HepG2 (cell line): ENCODE measurements around the gene IGF2. TPM values are rescaled to one million over a fixed set of nuclear protein-coding genes. Genes with fewer than 3 reads are reported as not detected.

Experiments
- KDM1A ChIP-seq: IDR thresholded peaks from 2 replicates; pipeline ENCODE4 v1.6.1; 2016; ENCODE audit warnings: missing compliant biosample characterization
- MBNL3 ChIP-seq: fragments of 250-450 bp; sonication (Bioruptor Pico); conservative IDR thresholded peaks from 2 replicates; pipeline ENCODE4 v1.8.0; 2022; ENCODE audit warnings: mild to moderate bottlenecking, inconsistent platforms
- NFYB ChIP-seq: sonication (generic); formaldehyde crosslinking; IDR thresholded peaks from 2 replicates; pipeline ENCODE4 v1.4.0; 2020; ENCODE audit warnings: missing genetic modification reagents
- RCOR2 ChIP-seq: IDR thresholded peaks from 2 replicates; pipeline ENCODE4 v1.6.1; 2016; ENCODE audit warnings: missing biosample characterization, missing genetic modification reagents
- SRSF9 ChIP-seq: fragments of 200-400 bp; formaldehyde crosslinking; IDR thresholded peaks from 2 replicates; pipeline ENCODE4 v1.6.1; 2018; ENCODE audit warnings: borderline replicate concordance, mild to moderate bottlenecking, low read depth, low read length; ENCODE audit not compliant: insufficient read depth, poor library complexity, severe bottlenecking
- TGIF2 ChIP-seq: IDR thresholded peaks from 2 replicates; pipeline ENCODE4 v1.6.1; 2016; ENCODE audit warnings: control low read depth, missing compliant biosample characterization
- ZFP90 ChIP-seq: sonication (generic); formaldehyde crosslinking; IDR thresholded peaks from 2 replicates; pipeline ENCODE4 v1.8.0; 2022; ENCODE audit warnings: missing genetic modification reagents, mild to moderate bottlenecking, inconsistent platforms, borderline replicate concordance
- polyA plus RNA-seq, 8 experiments: library from polyadenylated mRNA; depleted of rRNA in 3 of 8; stranded (reverse) in 7 of 8; unstranded in 1 of 8; fragments of >200 nt; fragmentation: Illumina TruSeq in 4 of 8; extraction: Trizol in 4 of 8; gene quantifications; 2 replicates each; pipeline versions ENCODE4 v1.2.1 to v1.2.3, GENCODE V29; 2011 to 2016; ENCODE audit warnings: low read depth in 4 of 8, missing spikeins in 1 of 8, mixed read lengths in 1 of 8; ENCODE audit not compliant: insufficient read depth in 1 of 8
- total RNA-seq, 5 experiments: library from RNA; depleted of rRNA; stranded (reverse); fragments of >200 nt; fragmentation: Illumina TruSeq; extraction: Trizol; gene quantifications; 2 replicates each; pipeline ENCODE4 v1.2.3, GENCODE V29; 2016; ENCODE audit warnings: low read depth in 1 of 5
- TF ChIP-seq, protein P1 (sequence below): sonication (generic); formaldehyde crosslinking; IDR thresholded peaks from 2 replicates; pipeline ENCODE4; 2020; ENCODE audit warnings: missing genetic modification reagents, mild to moderate bottlenecking, borderline replicate concordance
- TF ChIP-seq, protein P2 (sequence below): sonication (generic); formaldehyde crosslinking; IDR thresholded peaks from 2 replicates; pipeline ENCODE4 v1.4.0; 2020; ENCODE audit warnings: missing genetic modification reagents
- TF ChIP-seq, protein P3 (sequence below), 2 experiments: fragments of 450-650 bp in 1 of 2; sonication (generic) in 1 of 2; formaldehyde crosslinking; IDR thresholded peaks; 2 replicates each; pipeline versions ENCODE4 v1.5.0 to v1.8.0; 2020 to 2022; ENCODE audit warnings: mild to moderate bottlenecking in 1 of 2, missing genetic modification reagents in 1 of 2
- TF ChIP-seq, protein P4 (sequence below): IDR thresholded peaks from 2 replicates; pipeline ENCODE4 v1.6.1; 2016
- TF ChIP-seq, protein P5 (sequence below): sonication (generic); formaldehyde crosslinking; IDR thresholded peaks from 2 replicates; pipeline ENCODE4 v1.4.0; 2020; ENCODE audit warnings: low read depth, missing genetic modification reagents

IGF2 gene
- total and polyA plus RNA-seq, 2 of the 13 experiments (the other 11 are each of a cell fraction or from before 2014, with no cell fraction given) = 79.1 to 254 TPM

DNA sequence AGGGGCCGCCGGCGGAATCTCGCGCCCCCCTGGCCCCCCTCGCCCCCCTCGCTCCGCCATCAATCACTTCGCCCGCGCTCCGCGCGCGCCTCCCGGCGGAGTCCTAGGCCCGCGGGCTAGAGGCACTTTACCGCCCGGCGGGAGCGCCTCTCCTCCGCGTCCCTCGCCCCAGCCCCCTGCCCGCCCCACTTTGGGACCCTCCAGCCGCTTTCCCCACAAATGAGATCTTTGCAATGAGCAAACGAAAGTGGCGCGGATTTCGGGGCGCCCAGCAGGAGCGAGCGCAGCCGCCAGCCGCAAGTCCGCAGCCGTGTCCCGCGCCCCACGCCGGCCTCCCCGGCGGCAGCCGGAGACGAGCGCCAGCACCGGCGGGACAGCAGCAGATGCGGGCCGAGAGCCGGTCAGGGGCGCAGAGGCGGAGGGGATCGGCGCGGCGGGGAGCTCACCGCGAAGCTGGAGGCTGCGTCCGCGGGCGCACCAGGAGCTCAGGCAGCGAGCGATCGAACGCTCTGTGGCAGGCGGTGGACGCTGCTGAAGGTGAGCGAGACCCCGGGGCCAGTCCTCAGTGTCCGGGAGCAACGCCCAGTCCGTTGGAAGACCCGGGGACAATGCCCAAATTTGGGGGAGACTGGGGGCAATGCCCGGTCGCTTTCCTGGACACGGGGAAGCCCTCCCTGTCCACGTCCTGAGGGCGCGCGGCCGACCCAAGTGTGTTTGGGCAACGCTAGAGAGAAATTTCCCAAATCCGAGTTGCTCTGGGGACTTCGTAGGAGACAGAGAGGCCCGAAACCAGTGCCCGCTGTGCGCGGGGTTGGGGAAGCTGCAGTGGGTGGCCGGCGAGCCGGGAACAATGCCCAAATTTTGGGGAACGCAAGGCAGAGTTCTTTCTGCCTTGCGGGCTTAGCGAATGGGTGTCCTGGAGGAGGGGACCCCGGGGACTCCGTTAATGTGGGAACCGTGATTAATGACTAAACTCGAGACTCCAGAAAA lies 1.5 kb upstream of the IGF2 start (continued):
- TF ChIP-seq, protein P1, sequence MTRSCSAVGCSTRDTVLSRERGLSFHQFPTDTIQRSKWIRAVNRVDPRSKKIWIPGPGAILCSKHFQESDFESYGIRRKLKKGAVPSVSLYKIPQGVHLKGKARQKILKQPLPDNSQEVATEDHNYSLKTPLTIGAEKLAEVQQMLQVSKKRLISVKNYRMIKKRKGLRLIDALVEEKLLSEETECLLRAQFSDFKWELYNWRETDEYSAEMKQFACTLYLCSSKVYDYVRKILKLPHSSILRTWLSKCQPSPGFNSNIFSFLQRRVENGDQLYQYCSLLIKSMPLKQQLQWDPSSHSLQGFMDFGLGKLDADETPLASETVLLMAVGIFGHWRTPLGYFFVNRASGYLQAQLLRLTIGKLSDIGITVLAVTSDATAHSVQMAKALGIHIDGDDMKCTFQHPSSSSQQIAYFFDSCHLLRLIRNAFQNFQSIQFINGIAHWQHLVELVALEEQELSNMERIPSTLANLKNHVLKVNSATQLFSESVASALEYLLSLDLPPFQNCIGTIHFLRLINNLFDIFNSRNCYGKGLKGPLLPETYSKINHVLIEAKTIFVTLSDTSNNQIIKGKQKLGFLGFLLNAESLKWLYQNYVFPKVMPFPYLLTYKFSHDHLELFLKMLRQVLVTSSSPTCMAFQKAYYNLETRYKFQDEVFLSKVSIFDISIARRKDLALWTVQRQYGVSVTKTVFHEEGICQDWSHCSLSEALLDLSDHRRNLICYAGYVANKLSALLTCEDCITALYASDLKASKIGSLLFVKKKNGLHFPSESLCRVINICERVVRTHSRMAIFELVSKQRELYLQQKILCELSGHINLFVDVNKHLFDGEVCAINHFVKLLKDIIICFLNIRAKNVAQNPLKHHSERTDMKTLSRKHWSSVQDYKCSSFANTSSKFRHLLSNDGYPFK (CRISPR knock-in tag) = no peak
- TF ChIP-seq SRSF9 = no peak
- TF ChIP-seq KDM1A = no peak
- no peak for TF ChIP-seq ZFP90 (CRISPR knock-in tag)
- TF ChIP-seq RCOR2 (CRISPR knock-in tag) = no peak
- TF ChIP-seq, protein P2, sequence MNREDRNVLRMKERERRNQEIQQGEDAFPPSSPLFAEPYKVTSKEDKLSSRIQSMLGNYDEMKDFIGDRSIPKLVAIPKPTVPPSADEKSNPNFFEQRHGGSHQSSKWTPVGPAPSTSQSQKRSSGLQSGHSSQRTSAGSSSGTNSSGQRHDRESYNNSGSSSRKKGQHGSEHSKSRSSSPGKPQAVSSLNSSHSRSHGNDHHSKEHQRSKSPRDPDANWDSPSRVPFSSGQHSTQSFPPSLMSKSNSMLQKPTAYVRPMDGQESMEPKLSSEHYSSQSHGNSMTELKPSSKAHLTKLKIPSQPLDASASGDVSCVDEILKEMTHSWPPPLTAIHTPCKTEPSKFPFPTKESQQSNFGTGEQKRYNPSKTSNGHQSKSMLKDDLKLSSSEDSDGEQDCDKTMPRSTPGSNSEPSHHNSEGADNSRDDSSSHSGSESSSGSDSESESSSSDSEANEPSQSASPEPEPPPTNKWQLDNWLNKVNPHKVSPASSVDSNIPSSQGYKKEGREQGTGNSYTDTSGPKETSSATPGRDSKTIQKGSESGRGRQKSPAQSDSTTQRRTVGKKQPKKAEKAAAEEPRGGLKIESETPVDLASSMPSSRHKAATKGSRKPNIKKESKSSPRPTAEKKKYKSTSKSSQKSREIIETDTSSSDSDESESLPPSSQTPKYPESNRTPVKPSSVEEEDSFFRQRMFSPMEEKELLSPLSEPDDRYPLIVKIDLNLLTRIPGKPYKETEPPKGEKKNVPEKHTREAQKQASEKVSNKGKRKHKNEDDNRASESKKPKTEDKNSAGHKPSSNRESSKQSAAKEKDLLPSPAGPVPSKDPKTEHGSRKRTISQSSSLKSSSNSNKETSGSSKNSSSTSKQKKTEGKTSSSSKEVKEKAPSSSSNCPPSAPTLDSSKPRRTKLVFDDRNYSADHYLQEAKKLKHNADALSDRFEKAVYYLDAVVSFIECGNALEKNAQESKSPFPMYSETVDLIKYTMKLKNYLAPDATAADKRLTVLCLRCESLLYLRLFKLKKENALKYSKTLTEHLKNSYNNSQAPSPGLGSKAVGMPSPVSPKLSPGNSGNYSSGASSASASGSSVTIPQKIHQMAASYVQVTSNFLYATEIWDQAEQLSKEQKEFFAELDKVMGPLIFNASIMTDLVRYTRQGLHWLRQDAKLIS = 0 out of 2 replicates have a peak, but pooled peaks have one; percentile 15
- no peak for TF ChIP-seq TGIF2
- TF ChIP-seq, protein P3, sequence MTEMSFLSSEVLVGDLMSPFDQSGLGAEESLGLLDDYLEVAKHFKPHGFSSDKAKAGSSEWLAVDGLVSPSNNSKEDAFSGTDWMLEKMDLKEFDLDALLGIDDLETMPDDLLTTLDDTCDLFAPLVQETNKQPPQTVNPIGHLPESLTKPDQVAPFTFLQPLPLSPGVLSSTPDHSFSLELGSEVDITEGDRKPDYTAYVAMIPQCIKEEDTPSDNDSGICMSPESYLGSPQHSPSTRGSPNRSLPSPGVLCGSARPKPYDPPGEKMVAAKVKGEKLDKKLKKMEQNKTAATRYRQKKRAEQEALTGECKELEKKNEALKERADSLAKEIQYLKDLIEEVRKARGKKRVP (CRISPR knock-in tag; IDR thresholded peaks at IDR 0.05) = no peak
- TF ChIP-seq, protein P4, sequence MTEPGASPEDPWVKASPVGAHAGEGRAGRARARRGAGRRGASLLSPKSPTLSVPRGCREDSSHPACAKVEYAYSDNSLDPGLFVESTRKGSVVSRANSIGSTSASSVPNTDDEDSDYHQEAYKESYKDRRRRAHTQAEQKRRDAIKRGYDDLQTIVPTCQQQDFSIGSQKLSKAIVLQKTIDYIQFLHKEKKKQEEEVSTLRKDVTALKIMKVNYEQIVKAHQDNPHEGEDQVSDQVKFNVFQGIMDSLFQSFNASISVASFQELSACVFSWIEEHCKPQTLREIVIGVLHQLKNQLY = no peak
- no peak for TF ChIP-seq NFYB
- TF ChIP-seq MBNL3 = no peak
- TF ChIP-seq, protein P5, sequence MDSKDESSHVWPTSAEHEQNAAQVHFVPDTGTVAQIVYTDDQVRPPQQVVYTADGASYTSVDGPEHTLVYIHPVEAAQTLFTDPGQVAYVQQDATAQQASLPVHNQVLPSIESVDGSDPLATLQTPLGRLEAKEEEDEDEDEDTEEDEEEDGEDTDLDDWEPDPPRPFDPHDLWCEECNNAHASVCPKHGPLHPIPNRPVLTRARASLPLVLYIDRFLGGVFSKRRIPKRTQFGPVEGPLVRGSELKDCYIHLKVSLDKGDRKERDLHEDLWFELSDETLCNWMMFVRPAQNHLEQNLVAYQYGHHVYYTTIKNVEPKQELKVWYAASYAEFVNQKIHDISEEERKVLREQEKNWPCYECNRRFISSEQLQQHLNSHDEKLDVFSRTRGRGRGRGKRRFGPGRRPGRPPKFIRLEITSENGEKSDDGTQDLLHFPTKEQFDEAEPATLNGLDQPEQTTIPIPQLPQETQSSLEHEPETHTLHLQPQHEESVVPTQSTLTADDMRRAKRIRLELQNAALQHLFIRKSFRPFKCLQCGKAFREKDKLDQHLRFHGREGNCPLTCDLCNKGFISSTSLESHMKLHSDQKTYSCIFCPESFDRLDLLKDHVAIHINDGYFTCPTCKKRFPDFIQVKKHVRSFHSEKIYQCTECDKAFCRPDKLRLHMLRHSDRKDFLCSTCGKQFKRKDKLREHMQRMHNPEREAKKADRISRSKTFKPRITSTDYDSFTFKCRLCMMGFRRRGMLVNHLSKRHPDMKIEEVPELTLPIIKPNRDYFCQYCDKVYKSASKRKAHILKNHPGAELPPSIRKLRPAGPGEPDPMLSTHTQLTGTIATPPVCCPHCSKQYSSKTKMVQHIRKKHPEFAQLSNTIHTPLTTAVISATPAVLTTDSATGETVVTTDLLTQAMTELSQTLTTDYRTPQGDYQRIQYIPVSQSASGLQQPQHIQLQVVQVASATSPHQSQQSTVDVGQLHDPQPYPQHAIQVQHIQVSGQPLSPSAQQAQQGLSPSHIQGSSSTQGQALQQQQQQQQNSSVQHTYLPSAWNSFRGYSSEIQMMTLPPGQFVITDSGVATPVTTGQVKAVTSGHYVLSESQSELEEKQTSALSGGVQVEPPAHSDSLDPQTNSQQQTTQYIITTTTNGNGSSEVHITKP (CRISPR knock-in tag) = no peak
